Spinal cord (tissue), 10 donors: ENCODE data around the gene TPI1. TPM values are rescaled to one million over a fixed set of nuclear protein-coding genes. Genes with fewer than 3 reads are reported as not detected.
A peak's percentile ranks its signal among the peaks of the same experiment; 100 is the strongest.

Source experiments
- DNase-seq, 6 donors: peaks; one replicate each; pipeline versions ENCODE4 v3.0.0 to v3.0.0-alpha.2; 2013 to 2015; ENCODE audit warnings: low spot score in 6 of 6, low read depth in 4 of 6
- H3K27ac ChIP-seq: one replicate; pipeline ENCODE4 v1.5.1; 2013; ENCODE audit warnings: low read depth, low read length, control low read depth
- H3K27me3 ChIP-seq: one replicate; pipeline ENCODE4 v1.6.1; 2013; ENCODE audit warnings: low read length; ENCODE audit not compliant: control insufficient read depth, insufficient read depth
- H3K36me3 ChIP-seq: one replicate; pipeline ENCODE4 v1.6.1; 2013; ENCODE audit warnings: low read length; ENCODE audit not compliant: control insufficient read depth, insufficient read depth
- H3K4me1 ChIP-seq: one replicate; pipeline ENCODE4 v1.6.1; 2013; ENCODE audit warnings: low read length; ENCODE audit not compliant: control insufficient read depth, insufficient read depth
- H3K4me3 ChIP-seq: one replicate; pipeline ENCODE4 v1.5.1; 2013; ENCODE audit warnings: low read depth, low read length, control low read depth
- H3K9me3 ChIP-seq: one replicate; pipeline ENCODE4 v1.6.1; 2013; ENCODE audit warnings: low read length; ENCODE audit not compliant: control insufficient read depth, insufficient read depth
- WGBS: methylation state at CpG from one replicate; pipeline ENCODE4 v1.1.5; 2013; ENCODE audit warnings: missing lambda C conversion rate; ENCODE audit not compliant: insufficient coverage; 5-methylcytosine and 5-hydroxymethylcytosine counted together
- polyA plus RNA-seq, 2 donors: library from polyadenylated mRNA; unstranded; fragments of 120-200 nt; gene quantifications; one replicate each; pipeline ENCODE4 v1.2.1, GENCODE V29; 2013; ENCODE audit not compliant: insufficient read length in 2 of 2
- total RNA-seq, 2 donors: library from RNA; depleted of rRNA in 1 of 2; stranded (reverse); fragments of 120-200 nt in 1 of 2; fragments of >200 nt in 1 of 2; gene quantifications; one replicate each; pipeline versions ENCODE4 v1.2.3 to v1.2.4, GENCODE V29; 2013 to 2014
- donor health status: healthy.

TPI1 gene
- total and polyA plus RNA-seq, 4 donors = 413 to 837 (median 527) TPM

DNA sequence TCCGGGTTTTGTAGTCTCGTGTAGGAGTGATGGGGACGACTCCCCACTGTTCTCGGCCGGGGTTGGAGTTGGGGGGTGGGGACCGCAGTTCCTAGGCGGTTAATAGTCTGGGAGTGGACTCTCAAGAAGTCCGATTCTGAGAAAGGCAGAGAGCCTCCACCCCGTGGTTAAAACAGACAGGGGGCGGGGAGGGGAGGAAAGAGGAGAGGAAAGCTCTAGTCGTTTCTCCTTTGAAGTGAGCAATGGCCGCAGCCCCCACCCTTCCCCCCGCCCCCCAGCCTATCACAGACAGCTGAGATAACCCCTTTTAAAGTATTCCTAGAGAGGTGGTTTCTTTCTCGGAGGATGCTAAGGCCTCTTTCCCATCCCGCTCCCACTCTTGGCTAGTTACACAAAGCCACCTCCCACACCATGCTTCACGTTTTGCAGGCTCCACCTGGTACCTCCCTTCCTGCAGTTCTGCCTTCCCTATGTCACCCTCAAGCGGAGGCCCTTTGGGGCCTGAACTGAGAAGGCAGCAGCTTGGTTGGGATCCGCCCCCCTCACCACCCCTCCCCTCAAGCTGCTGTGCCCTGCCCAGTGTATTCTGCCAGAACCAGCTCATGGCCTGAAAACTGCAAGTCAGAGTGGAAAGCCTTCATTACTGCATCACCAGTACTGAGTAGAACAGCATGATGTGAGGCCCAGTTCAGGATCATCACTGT is 14.5 kb upstream of the TPI1 start:
- Histone ChIP-seq H3K9me3 (no peaks in the 10 kb centered on the region), H3K4me1 (peaks cover 30% of the 10 kb centered on the region), H3K27ac (peak overlapping the region; percentile 100), H3K4me3 (peak overlapping the region; percentile 94), H3K36me3 (peaks cover 51% of the 10 kb centered on the region), H3K27me3 (no peaks in the 10 kb centered on the region)
- DNase-seq = peak in 3 of 6 donors; percentile 4 to 71 (median 68)
- WGBS = 0% methylated on average over 12 of the region's 18 CpGs

DNA sequence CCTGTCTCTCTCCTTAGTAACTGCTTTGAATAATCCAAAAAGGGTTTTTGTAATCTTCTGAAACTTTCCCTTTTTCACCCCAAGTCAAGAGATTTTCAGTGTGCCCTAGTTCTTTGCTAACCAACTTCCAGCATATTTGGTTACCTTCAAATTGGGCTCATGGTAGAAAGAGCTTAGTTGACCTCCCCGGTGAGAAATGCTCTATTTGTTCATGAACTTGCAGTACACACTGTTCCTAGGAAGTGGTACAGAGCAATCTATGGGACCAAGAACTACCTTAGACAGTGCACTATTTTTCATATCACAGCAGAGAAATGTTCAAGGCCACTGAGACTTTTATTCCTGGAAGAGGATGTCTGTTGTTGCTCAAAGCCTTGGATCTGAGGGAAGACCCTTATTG is 13.7 kb upstream of the TPI1 start:
- Histone ChIP-seq H3K9me3 (no peaks in the 10 kb centered on the region), H3K27ac (peak overlapping the region; percentile 100), H3K36me3 (peaks cover 51% of the 10 kb centered on the region), H3K4me1 (peaks cover 30% of the 10 kb centered on the region), H3K27me3 (no peaks in the 10 kb centered on the region), H3K4me3 (no peak overlapping the region)
- no peak for DNase-seq
- 88% methylated on average over 1 of the region's 1 CpG for WGBS

DNA sequence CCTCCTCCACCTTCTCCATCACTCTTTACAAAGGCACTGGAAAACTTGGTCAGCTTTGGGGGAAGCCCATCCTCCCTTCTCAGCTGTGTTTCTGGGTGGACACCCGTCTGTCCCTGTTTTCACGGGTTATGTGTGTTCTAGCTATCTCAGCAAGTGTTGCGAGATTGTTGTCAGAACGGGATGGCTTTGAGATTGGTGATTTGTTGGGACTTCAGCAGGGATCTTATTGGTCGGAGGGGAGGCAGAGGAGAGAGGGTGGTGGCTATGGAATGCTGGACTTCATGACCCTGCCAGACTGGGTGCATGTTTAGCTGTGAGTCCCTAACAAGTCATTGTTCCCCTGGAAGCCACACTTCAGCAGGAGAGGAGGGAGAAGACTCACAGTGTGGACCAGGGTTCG is 13.3 kb upstream of the TPI1 start:
- no peak overlapping the region for H3K4me3 ChIP-seq
- H3K4me1 ChIP-seq = peaks cover 30% of the 10 kb centered on the region
- no peaks in the 10 kb centered on the region for H3K9me3 ChIP-seq
- 84% methylated on average over 6 of the region's 6 CpGs for WGBS
- H3K27ac ChIP-seq = no peak overlapping the region
- peaks cover 52% of the 10 kb centered on the region for H3K36me3 ChIP-seq
- no peak for DNase-seq
- no peaks in the 10 kb centered on the region for H3K27me3 ChIP-seq

DNA sequence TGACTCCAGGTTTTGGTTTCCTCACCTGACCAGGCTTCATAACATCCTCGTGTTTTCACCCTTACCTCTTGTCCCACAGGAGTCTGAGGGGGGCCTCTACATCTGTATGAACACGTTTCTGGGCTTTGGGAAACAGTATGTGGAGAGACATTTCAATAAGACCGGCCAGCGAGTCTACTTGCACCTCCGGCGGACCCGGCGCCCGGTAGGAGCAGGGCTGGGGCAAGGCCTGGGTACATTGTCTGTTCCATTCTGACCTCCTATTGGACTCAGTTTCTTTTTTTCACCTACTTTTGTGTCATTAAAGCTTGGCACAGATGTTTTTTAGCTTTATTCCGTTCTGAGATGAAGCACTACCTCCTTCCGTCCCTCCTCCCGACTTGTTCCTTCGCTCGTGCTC is 12.0 kb upstream of the TPI1 start:
- peaks cover 24% of the 10 kb centered on the region for H3K4me1 ChIP-seq

DNA sequence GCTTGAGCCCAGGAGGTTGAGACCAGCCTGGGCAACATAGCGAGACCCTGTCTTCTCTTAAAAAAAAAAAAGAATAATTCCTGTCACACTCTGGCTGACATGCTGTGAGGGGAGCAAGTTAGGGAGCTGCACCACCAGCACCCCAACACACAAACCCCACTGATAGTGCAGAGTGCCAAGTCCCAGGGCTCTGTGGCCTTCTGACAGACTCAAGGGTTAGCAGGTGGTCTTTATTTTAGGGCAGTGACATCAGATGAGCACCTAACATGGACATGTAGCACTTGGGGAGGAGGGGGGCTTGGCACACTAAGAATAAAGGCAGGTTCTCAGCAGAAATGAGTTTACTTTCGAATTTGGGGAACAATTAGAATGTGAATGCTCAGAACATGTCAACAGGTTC is 8.5 kb upstream of the TPI1 start:
- Histone ChIP-seq H3K4me3 (no peak overlapping the region), H3K27ac (no peak overlapping the region), H3K36me3 (peaks cover 81% of the 10 kb centered on the region), H3K9me3 (no peaks in the 10 kb centered on the region), H3K4me1 (peaks cover 6% of the 10 kb centered on the region), H3K27me3 (no peaks in the 10 kb centered on the region)
- no peak for DNase-seq
- WGBS = no CpG with 5 or more reads among the region's 2 CpGs

More for the DNA sequence above, 12.0 kb upstream of the TPI1 start:
- DNase-seq = no peak
- no peak overlapping the region for H3K27ac ChIP-seq
- 93% methylated on average over 14 of the region's 14 CpGs for WGBS
- H3K4me3 ChIP-seq = no peak overlapping the region
- peaks cover 53% of the 10 kb centered on the region for H3K36me3 ChIP-seq
- H3K27me3 ChIP-seq = no peaks in the 10 kb centered on the region
- no peaks in the 10 kb centered on the region for H3K9me3 ChIP-seq

DNA sequence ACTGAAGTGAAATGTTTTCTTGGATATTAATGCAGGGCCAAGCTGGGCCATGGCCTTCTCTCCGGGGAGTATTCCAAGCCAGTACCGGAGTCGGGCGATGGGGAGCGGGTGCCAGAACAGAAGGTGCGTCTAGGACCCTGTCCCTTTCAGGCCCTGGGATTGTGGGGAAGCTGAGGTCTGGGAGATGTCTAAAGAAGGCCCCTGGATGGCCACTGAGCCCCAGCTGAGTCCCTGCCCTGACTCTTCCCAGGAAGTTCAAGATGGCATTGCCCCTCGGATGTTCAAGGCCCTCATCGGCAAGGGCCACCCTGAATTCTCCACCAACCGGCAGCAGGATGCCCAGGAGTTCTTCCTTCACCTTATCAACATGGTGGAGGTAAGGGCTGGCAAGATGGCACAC is 7.2 kb upstream of the TPI1 start:
- H3K36me3 ChIP-seq = peaks cover 94% of the 10 kb centered on the region
- H3K4me3 ChIP-seq = no peak overlapping the region
- H3K27ac ChIP-seq = no peak overlapping the region
- no peaks in the 10 kb centered on the region for H3K4me1 ChIP-seq
- 94% methylated on average over 8 of the region's 9 CpGs for WGBS
- DNase-seq = no peak
- no peaks in the 10 kb centered on the region for H3K9me3 ChIP-seq
- H3K27me3 ChIP-seq = no peaks in the 10 kb centered on the region

DNA sequence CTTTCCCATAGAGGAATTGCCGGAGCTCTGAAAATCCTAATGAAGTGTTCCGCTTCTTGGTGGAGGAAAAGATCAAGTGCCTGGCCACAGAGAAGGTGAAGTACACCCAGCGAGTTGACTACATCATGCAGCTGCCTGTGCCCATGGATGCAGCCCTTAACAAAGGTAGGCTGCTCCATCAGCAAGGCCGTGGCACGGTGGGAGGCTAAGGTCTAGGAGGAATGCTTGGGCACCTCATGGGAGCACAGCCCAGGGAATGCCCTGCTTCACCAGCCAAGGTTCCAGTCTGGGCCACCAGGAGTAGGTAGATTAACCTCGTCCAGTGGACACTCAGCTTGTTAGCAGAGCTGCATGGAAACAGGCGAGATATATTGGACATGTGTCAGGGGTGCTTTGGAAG is 6.4 kb upstream of the TPI1 start:
- no peaks in the 10 kb centered on the region for H3K4me1 ChIP-seq
- 97% methylated on average over 7 of the region's 7 CpGs for WGBS
- H3K27me3 ChIP-seq = no peaks in the 10 kb centered on the region
- peaks cover 94% of the 10 kb centered on the region for H3K36me3 ChIP-seq
- no peak overlapping the region for H3K4me3 ChIP-seq
- no peak for DNase-seq
- H3K9me3 ChIP-seq = no peaks in the 10 kb centered on the region
- H3K27ac ChIP-seq = no peak overlapping the region

DNA sequence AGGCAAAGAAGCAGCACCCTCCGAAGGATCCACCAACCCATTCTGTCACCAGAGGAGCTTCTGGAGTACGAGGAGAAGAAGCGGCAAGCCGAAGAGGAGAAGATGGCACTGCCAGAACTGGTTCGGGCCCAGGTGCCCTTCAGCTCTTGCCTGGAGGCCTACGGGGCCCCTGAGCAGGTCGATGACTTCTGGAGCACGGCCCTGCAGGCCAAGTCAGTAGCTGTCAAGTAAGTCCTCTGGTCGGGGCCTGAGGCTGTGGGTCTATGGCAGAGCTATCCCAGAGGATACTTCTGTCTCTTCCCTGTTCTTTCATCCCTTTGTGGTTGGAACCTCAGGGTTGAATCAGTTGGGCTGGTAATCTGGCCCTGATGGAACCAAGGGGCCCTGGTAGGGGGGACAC is 5.9 kb upstream of the TPI1 start:
- peaks cover 94% of the 10 kb centered on the region for H3K36me3 ChIP-seq
- H3K4me1 ChIP-seq = no peaks in the 10 kb centered on the region
- H3K9me3 ChIP-seq = no peaks in the 10 kb centered on the region
- H3K4me3 ChIP-seq = no peak overlapping the region
- WGBS = 96% methylated on average over 8 of the region's 9 CpGs
- no peak for DNase-seq
- H3K27ac ChIP-seq = no peak overlapping the region
- H3K27me3 ChIP-seq = no peaks in the 10 kb centered on the region

DNA sequence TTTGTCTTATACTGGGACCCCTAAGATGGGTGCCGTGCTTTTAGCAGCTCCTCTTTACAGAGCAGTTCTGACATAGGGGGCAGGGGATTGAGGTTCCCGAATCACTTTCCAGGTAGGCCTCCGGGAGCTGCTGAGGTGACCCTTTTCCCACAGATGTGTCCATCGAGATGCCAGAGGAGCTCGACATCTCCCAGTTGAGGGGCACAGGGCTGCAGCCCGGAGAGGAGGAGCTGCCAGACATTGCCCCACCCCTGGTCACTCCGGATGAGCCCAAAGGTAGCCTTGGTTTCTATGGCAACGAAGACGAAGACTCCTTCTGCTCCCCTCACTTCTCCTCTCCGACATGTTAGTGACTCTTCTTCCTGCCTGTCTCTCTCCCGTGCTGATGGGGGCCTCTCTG is 4.3 kb upstream of the TPI1 start:
- no peak overlapping the region for H3K4me3 ChIP-seq
- H3K9me3 ChIP-seq = no peaks in the 10 kb centered on the region
- WGBS = 87% methylated on average over 10 of the region's 11 CpGs
- DNase-seq = no peak
- H3K4me1 ChIP-seq = peaks cover 6% of the 10 kb centered on the region
- no peak overlapping the region for H3K27ac ChIP-seq
- no peaks in the 10 kb centered on the region for H3K27me3 ChIP-seq
- H3K36me3 ChIP-seq = peaks cover 82% of the 10 kb centered on the region

DNA sequence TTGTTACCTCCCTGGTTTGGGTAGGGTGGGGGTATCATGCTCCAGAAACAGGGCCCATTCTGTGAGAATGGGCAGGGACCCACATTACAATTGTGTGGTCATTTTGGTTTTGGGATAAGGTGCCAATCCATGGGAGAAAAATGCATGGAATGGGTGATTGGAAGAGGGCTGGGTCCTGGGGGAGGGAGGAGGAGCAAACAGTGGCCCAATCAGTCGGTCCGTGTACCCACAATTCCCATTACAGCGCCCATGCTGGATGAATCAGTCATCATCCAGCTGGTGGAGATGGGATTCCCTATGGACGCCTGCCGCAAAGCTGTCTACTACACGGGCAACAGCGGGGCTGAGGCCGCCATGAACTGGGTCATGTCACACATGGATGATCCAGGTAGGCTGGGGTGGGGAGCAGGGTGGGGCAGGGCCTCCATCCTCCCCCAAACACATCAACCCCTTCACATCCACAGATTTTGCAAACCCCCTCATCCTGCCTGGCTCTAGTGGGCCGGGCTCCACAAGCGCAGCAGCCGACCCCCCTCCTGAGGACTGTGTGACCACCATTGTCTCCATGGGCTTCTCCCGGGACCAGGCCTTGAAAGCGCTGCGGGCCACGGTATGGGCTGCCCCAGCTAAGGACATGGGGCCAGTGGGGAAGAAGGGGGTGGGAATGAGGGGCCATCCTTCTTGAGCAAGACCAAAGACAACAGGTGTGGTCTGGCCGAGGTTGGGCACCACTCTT is 3.6 kb upstream of the TPI1 start:
- DNase-seq = no peak
- no peak overlapping the region for H3K27ac ChIP-seq
- 91% methylated on average over 11 of the region's 16 CpGs for WGBS
- no peak overlapping the region for H3K4me3 ChIP-seq
- no peaks in the 10 kb centered on the region for H3K27me3 ChIP-seq
- H3K4me1 ChIP-seq = peaks cover 13% of the 10 kb centered on the region
- peaks cover 75% of the 10 kb centered on the region for H3K36me3 ChIP-seq
- H3K9me3 ChIP-seq = no peaks in the 10 kb centered on the region
